Lower lobe of right lung (tissue), 2 donors: ENCODE data around the gene PDZRN4. TPM values are rescaled to one million over a fixed set of nuclear protein-coding genes. Genes with fewer than 3 reads are reported as not detected.

ENCODE experiments used
- ATAC-seq, 2 donors: fragments of 200-7000 bp; cut with Tn5 transposase; one replicate each; pipeline ENCODE4 v1.9.1; 2020 to 2022; ENCODE audit warnings: mild to moderate bottlenecking in 2 of 2, moderate library complexity in 2 of 2
- DNase-seq: peaks from one replicate; pipeline ENCODE4 v3.0.0-alpha.2; 2020
- H3K27ac ChIP-seq: fragments of 200-600 bp; one replicate; pipeline ENCODE4 v1.8.0; 2022
- H3K27me3 ChIP-seq: fragments of 200-600 bp; one replicate; pipeline ENCODE4 v1.8.0; 2022; ENCODE audit warnings: low read depth
- H3K36me3 ChIP-seq: fragments of 200-600 bp; one replicate; pipeline ENCODE4 v1.8.0; 2022; ENCODE audit warnings: mild to moderate bottlenecking
- H3K4me1 ChIP-seq: fragments of 200-600 bp; one replicate; pipeline ENCODE4 v1.8.0; 2022
- H3K4me3 ChIP-seq: fragments of 200-600 bp; one replicate; pipeline ENCODE4 v1.8.0; 2022; ENCODE audit warnings: mild to moderate bottlenecking
- H3K9me3 ChIP-seq: fragments of 200-600 bp; one replicate; pipeline ENCODE4 v1.8.0; 2022
- CTCF ChIP-seq: fragments of 200-600 bp; IDR thresholded peaks from one replicate; pipeline ENCODE4 v1.8.0; 2022; ENCODE audit warnings: antibody characterized with exemption, mild to moderate bottlenecking
- intact Hi-C: fragments of 100-400 bp; cut with DNase I; formaldehyde crosslinking; loops from one replicate; pipeline ENCODE4 v1.11.0; 2022
- total RNA-seq: library from RNA; stranded (reverse); fragmentation: NEBNext Ultra II Directional; extraction: Animal tissue kit (Norgen Biotek cat#: 25700); gene quantifications from one replicate; pipeline ENCODE4 v1.2.1, GENCODE V29; 2021
- donor health status: DM: no; HTN: yes; CAD: no; lungs with severe emphysema.

PDZRN4 gene
- total RNA-seq, 1 donor from 2014 or later: 1.6 TPM

DNA sequence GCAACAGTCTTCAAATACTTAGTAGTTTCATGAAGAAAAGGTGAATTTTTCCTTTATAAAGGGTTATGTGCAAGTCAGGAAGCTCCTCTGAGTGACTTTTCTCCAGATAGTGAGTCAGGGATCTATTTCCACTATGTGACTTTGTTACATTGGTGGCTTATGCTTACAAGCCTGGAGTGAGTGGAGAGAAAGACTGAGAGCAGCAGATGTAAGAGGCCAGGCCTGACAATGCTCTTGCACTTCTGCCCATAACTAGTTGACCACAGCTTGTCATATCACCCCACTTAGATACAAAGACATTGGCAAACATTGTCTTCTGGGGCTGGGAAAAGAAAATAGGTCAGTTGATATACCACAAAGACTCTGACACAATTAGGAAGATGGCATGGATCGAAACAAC, 236.5 kb downstream of the PDZRN4 start:
- TF ChIP-seq CTCF: no peak
- DNase-seq (no peak), ATAC-seq (peak in 1 of 2 donors; percentile 24)

GRCh38 chr12:41433460-41433859, 245.3 kb downstream of the PDZRN4 start:
- ATAC-seq (no peak), DNase-seq (no peak)
- Histone ChIP-seq H3K27ac (no peak overlapping the region), H3K4me3 (no peak overlapping the region), H3K36me3 (no peaks in the 10 kb centered on the region), H3K9me3 (no peaks in the 10 kb centered on the region), H3K4me1 (no peaks in the 10 kb centered on the region), H3K27me3 (no peaks in the 10 kb centered on the region)
- TF ChIP-seq CTCF: no peak
- intact Hi-C loops: no loop called here

More for the DNA sequence above, 236.5 kb downstream of the PDZRN4 start:
- Histone ChIP-seq H3K4me3 (no peak overlapping the region), H3K4me1 (no peaks in the 10 kb centered on the region), H3K36me3 (no peaks in the 10 kb centered on the region), H3K9me3 (no peaks in the 10 kb centered on the region), H3K27me3 (no peaks in the 10 kb centered on the region), H3K27ac (no peak overlapping the region)
- intact Hi-C loops: no loop called here

DNA sequence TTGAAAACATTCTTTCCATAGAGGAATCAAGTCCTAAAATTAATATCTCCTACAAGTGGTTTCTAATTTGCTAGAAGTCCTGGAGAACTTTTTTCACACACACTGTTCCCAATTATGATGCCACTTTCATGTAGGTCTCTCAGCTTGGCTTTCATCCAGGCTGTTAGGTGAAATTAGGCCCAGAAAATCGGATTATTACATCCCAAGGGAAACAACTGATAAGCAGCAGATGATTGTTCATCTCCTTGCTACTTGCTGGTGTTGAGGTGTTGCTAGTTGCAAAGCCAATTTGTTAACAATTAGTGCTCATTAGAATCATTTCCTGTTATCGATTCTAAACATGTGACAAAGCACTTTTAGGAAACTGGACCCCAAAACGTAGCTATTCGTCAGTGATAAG, 248.0 kb downstream of the PDZRN4 start:
- no peak for TF ChIP-seq CTCF
- Histone ChIP-seq H3K27ac (no peak overlapping the region), H3K27me3 (no peaks in the 10 kb centered on the region), H3K36me3 (no peaks in the 10 kb centered on the region), H3K4me3 (no peak overlapping the region), H3K9me3 (no peaks in the 10 kb centered on the region), H3K4me1 (no peaks in the 10 kb centered on the region)
- DNase-seq: no peak
- no peak for ATAC-seq
- intact Hi-C loops: no loop called here

GRCh38 chr12:41437563-41437962, 249.4 kb downstream of the PDZRN4 start:
- intact Hi-C loops: no loop called here
- no peaks in the 10 kb centered on the region for H3K9me3 ChIP-seq
- H3K4me1 ChIP-seq: no peaks in the 10 kb centered on the region
- H3K27me3 ChIP-seq: no peaks in the 10 kb centered on the region
- no peak for TF ChIP-seq CTCF
- ATAC-seq (no peak), DNase-seq (no peak)
- no peak overlapping the region for H3K4me3 ChIP-seq
- no peak overlapping the region for H3K27ac ChIP-seq
- no peaks in the 10 kb centered on the region for H3K36me3 ChIP-seq

GRCh38 chr12:41438854-41439541, 250.9 kb downstream of the PDZRN4 start:
- Histone ChIP-seq H3K36me3 (no peaks in the 10 kb centered on the region), H3K27ac (no peak overlapping the region), H3K4me3 (no peak overlapping the region), H3K9me3 (no peaks in the 10 kb centered on the region), H3K4me1 (no peaks in the 10 kb centered on the region), H3K27me3 (no peaks in the 10 kb centered on the region)
- ATAC-seq: no peak
- intact Hi-C loops: no loop called here
- TF ChIP-seq CTCF: no peak
- DNase-seq: no peak
